HG03139 (cell line): ENCODE measurements around the gene TTF2.
"Not testable (repeated sequence)": the region's sequence is repeated elsewhere in the genome, so short reads cannot be mapped to it uniquely, and the experiment has no call there.

Experiments
- ATAC-seq: cut with Tn5 transposase; IDR thresholded peaks from one replicate; pipeline ENCODE4 v1.9.1; 2021; ENCODE audit not compliant: unreplicated experiment

Gene TTF2

GRCh38 chr1:117119144-117119543 is 59.0 kb downstream of the TTF2 start:
- ATAC-seq, result not testable (repeated sequence)

GRCh38 chr1:117120774-117121588 is 60.9 kb downstream of the TTF2 start:
- peak; percentile 14 for ATAC-seq

GRCh38 chr1:117121589-117122329 is 61.6 kb downstream of the TTF2 start, which contains the start of gene TRIM45:
TRIM45 (minus strand) TSS chr1:117121749; CDS start chr1:117121201, 548 bp downstream.
- ATAC-seq, result peak; percentile 88

GRCh38 chr1:117122330-117123025 is 62.4 kb downstream of the TTF2 start:
- ATAC-seq, result no peak

GRCh38 chr1:117123274-117123673 is 63.1 kb downstream of the TTF2 start:
- ATAC-seq, result no peak

GRCh38 chr1:117124661-117125060 is 64.5 kb downstream of the TTF2 start:
- no peak for ATAC-seq

- no peak for ATAC-seq
These were observed 67.7 kb downstream of the TTF2 start for GRCh38 chr1:117127795-117128194.

GRCh38 chr1:117128323-117129079 is 68.4 kb downstream of the TTF2 start:
- no peak for ATAC-seq

GRCh38 chr1:117130526-117130925 is 70.4 kb downstream of the TTF2 start:
- no peak for ATAC-seq

GRCh38 chr1:117135329-117135728 is 75.2 kb downstream of the TTF2 start:
- ATAC-seq, result no peak

GRCh38 chr1:117136749-117137148 is 76.6 kb downstream of the TTF2 start:
- no peak for ATAC-seq

GRCh38 chr1:117137281-117137855 is 77.2 kb downstream of the TTF2 start:
- ATAC-seq, result no peak

GRCh38 chr1:117138106-117138505 is 78.0 kb downstream of the TTF2 start:
- no peak for ATAC-seq

- ATAC-seq, result no peak
These were observed 78.4 kb downstream of the TTF2 start for GRCh38 chr1:117138561-117138960.

GRCh38 chr1:117142200-117142599 is 82.1 kb downstream of the TTF2 start:
- no peak for ATAC-seq

- ATAC-seq, result no peak
These were observed 83.0 kb downstream of the TTF2 start for GRCh38 chr1:117143172-117143571.

GRCh38 chr1:117143871-117144270 is 83.7 kb downstream of the TTF2 start:
- no peak for ATAC-seq

- no peak for ATAC-seq
These were observed 85.9 kb downstream of the TTF2 start for GRCh38 chr1:117146072-117146471.

- ATAC-seq, result no peak
These were observed 86.6 kb downstream of the TTF2 start for GRCh38 chr1:117146575-117147340.

- no peak for ATAC-seq
These were observed 87.3 kb downstream of the TTF2 start for GRCh38 chr1:117147341-117147831.
